SH-SY5Y (cell line): ENCODE data around the gene HIVEP2.

ENCODE experiments used
- GATA2 ChIP-seq: IDR thresholded peaks from 2 replicates; pipeline ENCODE4 v1.6.1; 2011; ENCODE audit warnings: mild to moderate bottlenecking, low read depth, low read length
- GATA3 ChIP-seq: IDR thresholded peaks from 2 replicates; pipeline ENCODE4 v1.6.1; 2011; ENCODE audit warnings: low read depth, mild to moderate bottlenecking, low read length, moderate library complexity

- TF ChIP-seq GATA2 (no peak), GATA3 (no peak)
These were observed 111.9 kb downstream of the HIVEP2 start for GRCh38 chr6:142833054-142833453.
